Measurements from ENCODE around the gene LVRN. TPM values are rescaled to one million over a fixed set of nuclear protein-coding genes. Genes with fewer than 3 reads are reported as not detected.
"Not testable (repeated sequence)": the region's sequence is repeated elsewhere in the genome, so short reads cannot be mapped to it uniquely, and the experiment has no call there.

The LVRN gene, protein sequence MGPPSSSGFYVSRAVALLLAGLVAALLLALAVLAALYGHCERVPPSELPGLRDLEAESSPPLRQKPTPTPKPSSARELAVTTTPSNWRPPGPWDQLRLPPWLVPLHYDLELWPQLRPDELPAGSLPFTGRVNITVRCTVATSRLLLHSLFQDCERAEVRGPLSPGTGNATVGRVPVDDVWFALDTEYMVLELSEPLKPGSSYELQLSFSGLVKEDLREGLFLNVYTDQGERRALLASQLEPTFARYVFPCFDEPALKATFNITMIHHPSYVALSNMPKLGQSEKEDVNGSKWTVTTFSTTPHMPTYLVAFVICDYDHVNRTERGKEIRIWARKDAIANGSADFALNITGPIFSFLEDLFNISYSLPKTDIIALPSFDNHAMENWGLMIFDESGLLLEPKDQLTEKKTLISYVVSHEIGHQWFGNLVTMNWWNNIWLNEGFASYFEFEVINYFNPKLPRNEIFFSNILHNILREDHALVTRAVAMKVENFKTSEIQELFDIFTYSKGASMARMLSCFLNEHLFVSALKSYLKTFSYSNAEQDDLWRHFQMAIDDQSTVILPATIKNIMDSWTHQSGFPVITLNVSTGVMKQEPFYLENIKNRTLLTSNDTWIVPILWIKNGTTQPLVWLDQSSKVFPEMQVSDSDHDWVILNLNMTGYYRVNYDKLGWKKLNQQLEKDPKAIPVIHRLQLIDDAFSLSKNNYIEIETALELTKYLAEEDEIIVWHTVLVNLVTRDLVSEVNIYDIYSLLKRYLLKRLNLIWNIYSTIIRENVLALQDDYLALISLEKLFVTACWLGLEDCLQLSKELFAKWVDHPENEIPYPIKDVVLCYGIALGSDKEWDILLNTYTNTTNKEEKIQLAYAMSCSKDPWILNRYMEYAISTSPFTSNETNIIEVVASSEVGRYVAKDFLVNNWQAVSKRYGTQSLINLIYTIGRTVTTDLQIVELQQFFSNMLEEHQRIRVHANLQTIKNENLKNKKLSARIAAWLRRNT
- total RNA-seq = 10 to 100 TPM in 1 of 3 donors, 1 to 10 TPM in 2; 2.6 to 72.3 (median 3.3) TPM

GRCh38 chr5:115962239-115962564 is at the start of gene LVRN:
TSS of gene LVRN (plus strand) at chr5:115962475. CDS start at chr5:115962618, 143 bp downstream.
- no peak for TF ChIP-seq POLR2AphosphoS5 (IDR thresholded peaks at IDR 0.05)
- no peak for TF ChIP-seq POLR2A (IDR thresholded peaks at IDR 0.05)
- TF ChIP-seq CTCF (IDR thresholded peaks at IDR 0.05) = no peak
- intact Hi-C loops (cut with DNase I; ENCODE audit: low total_unique reads) = no loop called here
- peaks cover 0 to 13% of the 10 kb centered on the region in 2 donors for H3K4me1 ChIP-seq
- H3K36me3 ChIP-seq = no peaks in the 10 kb centered on the region
- H3K4me3 ChIP-seq = peak within 1 kb of the TSS; percentile 35 to 63 (median 36)
- peaks cover 2 to 59% of the 10 kb centered on the region in 2 donors for H3K27me3 ChIP-seq
- no peak within 1 kb of the TSS for H3K27ac ChIP-seq
- no peaks in the 10 kb centered on the region for H3K9me3 ChIP-seq
- DNase-seq (ENCODE audit: low spot score in 2 of 2) = no peak

DNA sequence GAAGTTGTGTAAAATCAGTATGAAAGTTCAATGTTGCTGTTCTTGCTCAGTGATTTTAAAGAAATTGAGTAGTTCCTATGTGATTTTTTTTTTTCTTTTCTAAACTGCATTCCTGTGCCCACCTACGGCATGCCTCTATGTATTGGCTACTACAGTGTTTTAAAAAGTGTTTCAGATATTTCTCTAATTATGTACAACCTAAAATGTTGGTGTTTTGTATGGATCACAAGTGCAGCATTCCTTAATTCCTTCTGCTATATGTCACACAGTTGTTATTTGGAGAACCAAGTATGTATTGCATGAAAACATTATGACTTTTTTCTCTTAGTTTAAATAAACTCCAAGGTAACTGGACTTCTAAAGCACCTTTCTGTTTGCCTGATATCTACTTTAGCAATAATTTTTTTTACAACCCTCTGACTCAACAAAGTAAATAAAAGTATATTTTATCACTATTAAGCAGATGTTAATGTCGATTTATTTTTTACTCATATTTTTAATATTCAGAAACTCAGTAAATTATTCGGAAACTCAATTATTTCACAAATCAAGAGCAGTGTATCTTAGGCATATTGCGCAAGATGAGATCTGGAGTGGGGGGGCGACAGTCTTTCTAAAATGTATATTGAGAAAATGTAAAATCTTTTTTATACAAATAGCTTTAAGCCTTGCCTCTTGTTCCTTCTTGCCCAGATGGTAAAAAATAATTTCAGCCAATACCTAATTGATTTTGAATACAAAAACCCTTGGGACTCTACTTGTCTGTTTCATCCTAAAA is 48.5 kb upstream of the LVRN start:
- not testable (repeated sequence) for H3K4me3 ChIP-seq, H3K9me3 ChIP-seq

DNA sequence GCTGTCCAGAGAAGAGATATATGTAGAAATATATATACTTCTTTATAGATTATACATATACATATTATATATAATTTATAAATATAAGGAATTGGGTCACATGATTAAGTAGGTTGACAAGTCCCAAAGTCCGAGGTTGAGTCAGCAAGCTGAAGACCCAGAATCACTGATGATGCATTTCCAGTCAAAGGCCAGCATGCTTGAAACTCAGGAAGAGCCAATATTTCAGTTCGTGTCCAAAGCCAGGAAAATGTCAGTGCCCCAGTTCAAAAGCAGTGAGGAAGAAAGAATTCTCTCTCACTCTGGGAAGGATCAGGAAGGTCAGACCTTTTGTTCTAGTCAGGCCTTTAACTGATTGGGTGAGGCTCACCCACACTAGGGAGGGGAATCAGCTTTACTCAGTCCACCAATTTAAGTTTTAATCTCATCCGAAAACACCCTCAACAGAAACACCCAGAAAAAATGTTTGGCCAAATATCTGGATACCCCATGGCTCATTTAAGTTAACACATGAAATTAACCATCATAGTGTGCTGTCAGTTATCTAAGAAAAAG is 42.0 kb upstream of the LVRN start:
- no peak overlapping the region for H3K4me3 ChIP-seq
- TF ChIP-seq POLR2A (IDR thresholded peaks at IDR 0.05) = no peak
- TF ChIP-seq POLR2AphosphoS5 (IDR thresholded peaks at IDR 0.05) = no peak
- no peak for TF ChIP-seq CTCF (IDR thresholded peaks at IDR 0.05)
- intact Hi-C loops (cut with DNase I; ENCODE audit: low total_unique reads) = no loop called here

More for the DNA sequence above, 48.5 kb upstream of the LVRN start:
- not testable (repeated sequence) for DNase-seq (ENCODE audit: low spot score in 2 of 2); H3K4me1 ChIP-seq; H3K27ac ChIP-seq; H3K36me3 ChIP-seq; H3K27me3 ChIP-seq
- intact Hi-C loops (cut with DNase I; ENCODE audit: low total_unique reads) = loop anchor here (1.0 kb wide), 1 partner anchor 13 kb away; no protein-coding TSS in a partner anchor

GRCh38 chr5:115928578-115929407 is 33.5 kb upstream of the LVRN start:
- H3K36me3 ChIP-seq; intact Hi-C loops (cut with DNase I; ENCODE audit: low total_unique reads); H3K27ac ChIP-seq: not testable (repeated sequence)

More for the DNA sequence above, 42.0 kb upstream of the LVRN start:
- no peaks in the 10 kb centered on the region for H3K36me3 ChIP-seq
- no peaks in the 10 kb centered on the region for H3K4me1 ChIP-seq
- no peaks in the 10 kb centered on the region for H3K27me3 ChIP-seq
- H3K9me3 ChIP-seq = no peaks in the 10 kb centered on the region
- H3K27ac ChIP-seq = no peak overlapping the region
- no peak for DNase-seq (ENCODE audit: low spot score in 2 of 2)

DNA sequence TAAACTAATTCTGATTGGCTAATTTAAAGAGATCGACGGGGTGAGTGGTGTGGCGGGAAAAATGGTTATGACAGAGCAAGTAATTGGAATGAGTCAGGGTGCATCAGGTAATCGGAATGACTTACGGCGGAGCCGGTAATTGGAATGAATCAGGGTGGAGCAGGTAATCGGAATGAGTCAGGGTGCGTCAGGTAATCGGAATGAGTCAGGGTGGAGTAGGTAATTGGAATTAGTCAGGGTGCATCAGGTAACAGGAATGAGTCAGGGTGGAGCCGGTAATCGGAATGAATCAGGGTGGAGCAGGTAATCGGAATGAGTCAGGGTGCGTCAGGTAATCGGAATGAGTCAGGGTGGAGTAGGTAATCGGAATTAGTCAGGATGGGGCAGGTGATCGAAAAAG is 32.1 kb upstream of the LVRN start:
- DNase-seq (ENCODE audit: low spot score in 2 of 2); H3K4me1 ChIP-seq; H3K4me3 ChIP-seq; H3K36me3 ChIP-seq; H3K9me3 ChIP-seq; intact Hi-C loops (cut with DNase I; ENCODE audit: low total_unique reads); H3K27ac ChIP-seq; H3K27me3 ChIP-seq: not testable (repeated sequence)

More at GRCh38 chr5:115928578-115929407, 33.5 kb upstream of the LVRN start:
- DNase-seq (ENCODE audit: low spot score in 2 of 2); H3K9me3 ChIP-seq; H3K4me3 ChIP-seq; H3K27me3 ChIP-seq; H3K4me1 ChIP-seq: not testable (repeated sequence)
